ENCODE measurements around the gene SLAIN1. TPM values are rescaled to one million over a fixed set of nuclear protein-coding genes. Genes with fewer than 3 reads are reported as not detected.

Gene SLAIN1
- total RNA-seq, 1 experiment from 2014 or later = 3.5 TPM

- Histone ChIP-seq H3K4me1 (no peaks in the 10 kb centered on the region), H3K4me3 (ENCODE audit: low read depth, low read length) (no peak overlapping the region), H3K27me3 (replicated peaks; ENCODE audit: control insufficient read depth, insufficient read depth, low read length) (peaks cover 1% of the 10 kb centered on the region; the same call in 1 of the 2 replicates), H3K36me3 (ENCODE audit: control insufficient read depth, insufficient read depth, low read length) (no peaks in the 10 kb centered on the region), H3K9me3 (0 out of 2 replicates have a peak, but pooled peaks cover 6% of the 10 kb centered on the region)
- POLR2A ChIA-PET = no interaction called here
- no peak overlapping the region for H3K27ac Mint-ChIP-seq (ENCODE audit: unreplicated experiment)
- no peaks in the 10 kb centered on the region for H3K4me1 Mint-ChIP-seq (ENCODE audit: low read depth, unreplicated experiment)
- H3K36me3 Mint-ChIP-seq (ENCODE audit: insufficient read depth, unreplicated experiment) = no peaks in the 10 kb centered on the region
- H3K27me3 Mint-ChIP-seq (ENCODE audit: insufficient read depth, unreplicated experiment) = no peaks in the 10 kb centered on the region
- TF ChIP-seq, protein P1, sequence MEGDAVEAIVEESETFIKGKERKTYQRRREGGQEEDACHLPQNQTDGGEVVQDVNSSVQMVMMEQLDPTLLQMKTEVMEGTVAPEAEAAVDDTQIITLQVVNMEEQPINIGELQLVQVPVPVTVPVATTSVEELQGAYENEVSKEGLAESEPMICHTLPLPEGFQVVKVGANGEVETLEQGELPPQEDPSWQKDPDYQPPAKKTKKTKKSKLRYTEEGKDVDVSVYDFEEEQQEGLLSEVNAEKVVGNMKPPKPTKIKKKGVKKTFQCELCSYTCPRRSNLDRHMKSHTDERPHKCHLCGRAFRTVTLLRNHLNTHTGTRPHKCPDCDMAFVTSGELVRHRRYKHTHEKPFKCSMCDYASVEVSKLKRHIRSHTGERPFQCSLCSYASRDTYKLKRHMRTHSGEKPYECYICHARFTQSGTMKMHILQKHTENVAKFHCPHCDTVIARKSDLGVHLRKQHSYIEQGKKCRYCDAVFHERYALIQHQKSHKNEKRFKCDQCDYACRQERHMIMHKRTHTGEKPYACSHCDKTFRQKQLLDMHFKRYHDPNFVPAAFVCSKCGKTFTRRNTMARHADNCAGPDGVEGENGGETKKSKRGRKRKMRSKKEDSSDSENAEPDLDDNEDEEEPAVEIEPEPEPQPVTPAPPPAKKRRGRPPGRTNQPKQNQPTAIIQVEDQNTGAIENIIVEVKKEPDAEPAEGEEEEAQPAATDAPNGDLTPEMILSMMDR (IDR thresholded peaks at IDR 0.05; ENCODE audit: insufficient read depth in 1 of 2, low read depth in 1 of 2, low read length in 1 of 2, severe bottlenecking in 1 of 2, unreplicated experiment in 1 of 2) = no peak
- no peak overlapping the region for H3K4me3 Mint-ChIP-seq (ENCODE audit: unreplicated experiment)
- H3K9me3 Mint-ChIP-seq (ENCODE audit: unreplicated experiment) = peaks cover 13% of the 10 kb centered on the region
- intact Hi-C loops (cut with micrococcal nuclease; ENCODE audit: unreplicated experiment) = no loop called here
- CTCF ChIA-PET = no interaction called here
- no peak for DNase-seq
- BruUV-seq (replicated peaks) = no TSS peak
Measured at GRCh38 chr13:77714119-77714755, 16.8 kb downstream of the SLAIN1 start.

DNA sequence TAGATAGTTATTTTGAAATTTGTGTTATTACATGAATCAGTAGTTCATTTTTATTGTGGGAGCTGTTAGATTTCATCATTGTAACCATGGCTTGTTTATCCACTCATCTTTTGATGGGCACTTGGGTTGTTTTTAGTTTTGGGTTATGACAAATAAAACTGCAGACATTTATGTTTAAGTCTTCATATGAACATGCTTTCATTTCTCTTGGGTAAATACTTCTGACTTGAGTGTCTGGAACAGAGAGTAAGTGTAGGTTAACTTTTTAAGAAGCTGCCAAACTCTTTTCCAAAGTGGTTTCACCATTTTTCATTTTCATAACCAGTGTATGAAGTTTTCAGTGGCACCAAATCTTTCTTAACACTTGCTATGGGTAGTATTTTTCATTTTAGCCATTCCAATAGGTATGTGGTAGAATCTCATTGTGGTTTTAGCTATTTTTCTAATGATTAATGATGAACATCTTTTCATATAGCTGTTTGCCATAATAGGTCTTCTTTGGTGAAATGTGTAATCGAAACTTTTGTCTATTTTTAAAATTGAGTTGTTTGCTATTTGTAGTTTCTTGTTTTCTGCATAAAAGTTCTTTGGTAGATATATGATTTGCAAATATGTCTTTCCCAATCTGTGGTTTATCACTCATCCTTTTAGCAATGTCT, 17.9 kb downstream of the SLAIN1 start:
- intact Hi-C loops (cut with micrococcal nuclease; ENCODE audit: unreplicated experiment) = no loop called here
- no peaks in the 10 kb centered on the region for H3K36me3 ChIP-seq (ENCODE audit: control insufficient read depth, insufficient read depth, low read length)
- peaks cover 13% of the 10 kb centered on the region for H3K9me3 Mint-ChIP-seq (ENCODE audit: unreplicated experiment)
- ChIA-PET POLR2A (no interaction called here), CTCF (no interaction called here)
- no peak overlapping the region for H3K27ac Mint-ChIP-seq (ENCODE audit: unreplicated experiment)
- no peaks in the 10 kb centered on the region for H3K4me1 ChIP-seq
- H3K27me3 Mint-ChIP-seq (ENCODE audit: insufficient read depth, unreplicated experiment) = no peaks in the 10 kb centered on the region
- no peak overlapping the region for H3K4me3 ChIP-seq (ENCODE audit: low read depth, low read length)
- no peaks in the 10 kb centered on the region for H3K36me3 Mint-ChIP-seq (ENCODE audit: insufficient read depth, unreplicated experiment)
- no peak overlapping the region for H3K4me3 Mint-ChIP-seq (ENCODE audit: unreplicated experiment)
- TF ChIP-seq, protein P1 (IDR thresholded peaks at IDR 0.05; ENCODE audit: insufficient read depth in 1 of 2, low read depth in 1 of 2, low read length in 1 of 2, severe bottlenecking in 1 of 2, unreplicated experiment in 1 of 2) = no peak
- no TSS peak for BruUV-seq (replicated peaks)
- no peak for DNase-seq
- H3K9me3 ChIP-seq = no peaks in the 10 kb centered on the region
- peaks cover 1% of the 10 kb centered on the region; the same call in 1 of the 2 replicates for H3K27me3 ChIP-seq (replicated peaks; ENCODE audit: control insufficient read depth, insufficient read depth, low read length)
- H3K4me1 Mint-ChIP-seq (ENCODE audit: low read depth, unreplicated experiment) = no peaks in the 10 kb centered on the region

DNA sequence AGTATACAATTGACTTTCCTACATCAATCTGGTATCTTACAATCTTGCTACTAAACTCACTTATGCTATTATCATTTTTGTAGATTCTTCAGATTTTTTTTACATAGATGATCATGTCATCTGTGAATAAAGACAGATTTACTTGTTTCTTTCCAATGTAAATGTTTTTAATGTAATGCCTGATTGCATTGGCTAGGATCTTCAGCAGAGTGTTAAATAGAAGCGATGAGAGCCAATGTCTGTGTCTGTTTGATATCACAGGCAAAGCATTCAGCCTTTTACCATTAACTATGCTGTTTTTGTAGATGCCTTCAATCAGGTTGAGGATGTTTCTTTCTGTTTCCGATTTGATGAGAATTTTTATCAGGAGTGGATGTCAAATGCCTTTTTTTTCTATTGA, 19.2 kb downstream of the SLAIN1 start:
- TF ChIP-seq, protein P1 (IDR thresholded peaks at IDR 0.05; ENCODE audit: insufficient read depth in 1 of 2, low read depth in 1 of 2, low read length in 1 of 2, severe bottlenecking in 1 of 2, unreplicated experiment in 1 of 2) = no peak
- H3K4me1 ChIP-seq = no peaks in the 10 kb centered on the region
- H3K9me3 ChIP-seq = no peaks in the 10 kb centered on the region
- intact Hi-C loops (cut with micrococcal nuclease; ENCODE audit: unreplicated experiment) = no loop called here
- peaks cover 1% of the 10 kb centered on the region; the same call in 1 of the 2 replicates for H3K27me3 ChIP-seq (replicated peaks; ENCODE audit: control insufficient read depth, insufficient read depth, low read length)
- H3K4me3 ChIP-seq (ENCODE audit: low read depth, low read length) = no peak overlapping the region
- Mint-ChIP-seq H3K36me3 (ENCODE audit: insufficient read depth, unreplicated experiment) (no peaks in the 10 kb centered on the region), H3K27ac (ENCODE audit: unreplicated experiment) (no peak overlapping the region), H3K27me3 (ENCODE audit: insufficient read depth, unreplicated experiment) (no peaks in the 10 kb centered on the region), H3K4me3 (ENCODE audit: unreplicated experiment) (no peak overlapping the region), H3K4me1 (ENCODE audit: low read depth, unreplicated experiment) (no peaks in the 10 kb centered on the region), H3K9me3 (ENCODE audit: unreplicated experiment) (peaks cover under 1% of the 10 kb centered on the region)
- POLR2A ChIA-PET = no interaction called here
- no peaks in the 10 kb centered on the region for H3K36me3 ChIP-seq (ENCODE audit: control insufficient read depth, insufficient read depth, low read length)
- no peak for DNase-seq
- BruUV-seq (replicated peaks) = no TSS peak
- CTCF ChIA-PET = no interaction called here

All from Caco-2 (cell line).